ENCODE data around the gene POLR3F. TPM values are rescaled to one million over a fixed set of nuclear protein-coding genes. Genes with fewer than 3 reads are reported as not detected.

The POLR3F gene
- total and polyA plus RNA-seq, 2 donors (not counting 3 experiments of a cell fraction or from before 2014, with no cell fraction given) = 4.5 to 9.8 TPM

- Histone ChIP-seq H3K4me3 (replicated peaks in 1 of 3; ENCODE audit: insufficient read depth in 1 of 3, low read depth in 1 of 3, low read length in 3 of 3) (peak overlapping the region; percentile 14 to 94 (median 75)), H3K9me3 (replicated peaks; ENCODE audit: control insufficient read depth, insufficient read depth, low read length) (no peaks in the 10 kb centered on the region), H3K9me1 (replicated peaks; ENCODE audit: control insufficient read depth, extremely low read depth, insufficient read depth, low read length) (no peaks in the 10 kb centered on the region), H3K27me3 (ENCODE audit: control insufficient read depth in 2 of 2, insufficient read depth in 2 of 2, low read length in 2 of 2) (peaks cover 0 to 5% of the 10 kb centered on the region in 2 experiments), H3K27ac (ENCODE audit: insufficient read depth, low read depth, low read length) (peak overlapping the region; percentile 82), H3K36me3 (ENCODE audit: control insufficient read depth in 2 of 2, extremely low read depth in 1 of 2, insufficient read depth in 2 of 2, low read length in 2 of 2) (peaks cover 2 to 9% of the 10 kb centered on the region in 2 experiments), H4K20me1 (replicated peaks; ENCODE audit: control insufficient read depth, extremely low read depth, insufficient read depth, low read length) (no peaks in the 10 kb centered on the region), H3K9ac (replicated peaks; ENCODE audit: extremely low read depth, insufficient read depth, low read length) (peak overlapping the region; percentile 79), H2AFZ (ENCODE audit: low read depth, low read length) (peak overlapping the region; percentile 64), H3K4me2 (ENCODE audit: insufficient read depth, low read length) (peak overlapping the region; percentile 94), H3K79me2 (ENCODE audit: control insufficient read depth, insufficient read depth, low read length) (peaks cover 19% of the 10 kb centered on the region), H3K4me1 (ENCODE audit: control insufficient read depth, extremely low read depth, insufficient read depth, low read length) (peaks cover 9% of the 10 kb centered on the region)
- intact Hi-C loops (cut with micrococcal nuclease) = loop anchor here (1.0 to 2.0 kb wide), 7 partner anchors 9 to 218 kb away; partner anchors contain the start of genes DTD1, DZANK1, POLR3F and RBBP9
- DNase-seq (ENCODE audit: low read depth, low spot score) (no peak), FAIRE-seq (no peak)
- no peak for TF ChIP-seq FOS (IDR thresholded peaks at IDR 0.05; ENCODE audit: borderline replicate concordance, insufficient read depth, low read length)
- TF ChIP-seq POLR2AphosphoS5 (IDR thresholded peaks at IDR 0.05; ENCODE audit: insufficient read depth, low read depth, low read length) = no peak
- dilution Hi-C loops (cut with MboI; ENCODE audit: extremely low pct_ligation_motif_present, low sequenced_read_pairs) = no loop called here
- TSS peak; percentile 89 for BruUV-seq (replicated peaks)
- POLR2A ChIA-PET = interaction anchor here (1.2 to 2.0 kb wide), 3 partner anchors 10 to 40 kb away, joined by 3 to 13 read pairs (median 8); partner anchors contain the start of genes DZANK1, POLR3F and RBBP9
- CTCF ChIA-PET = interaction anchor here (1.2 to 2.0 kb wide), 5 partner anchors 10 to 82 kb away, joined by 3 to 6 read pairs (median 3); partner anchors contain the start of genes DZANK1, POLR3F, RBBP9 and SMIM26
Observed at GRCh38 chr20:18506744-18507143, 39.6 kb downstream of the POLR3F start.

DNA sequence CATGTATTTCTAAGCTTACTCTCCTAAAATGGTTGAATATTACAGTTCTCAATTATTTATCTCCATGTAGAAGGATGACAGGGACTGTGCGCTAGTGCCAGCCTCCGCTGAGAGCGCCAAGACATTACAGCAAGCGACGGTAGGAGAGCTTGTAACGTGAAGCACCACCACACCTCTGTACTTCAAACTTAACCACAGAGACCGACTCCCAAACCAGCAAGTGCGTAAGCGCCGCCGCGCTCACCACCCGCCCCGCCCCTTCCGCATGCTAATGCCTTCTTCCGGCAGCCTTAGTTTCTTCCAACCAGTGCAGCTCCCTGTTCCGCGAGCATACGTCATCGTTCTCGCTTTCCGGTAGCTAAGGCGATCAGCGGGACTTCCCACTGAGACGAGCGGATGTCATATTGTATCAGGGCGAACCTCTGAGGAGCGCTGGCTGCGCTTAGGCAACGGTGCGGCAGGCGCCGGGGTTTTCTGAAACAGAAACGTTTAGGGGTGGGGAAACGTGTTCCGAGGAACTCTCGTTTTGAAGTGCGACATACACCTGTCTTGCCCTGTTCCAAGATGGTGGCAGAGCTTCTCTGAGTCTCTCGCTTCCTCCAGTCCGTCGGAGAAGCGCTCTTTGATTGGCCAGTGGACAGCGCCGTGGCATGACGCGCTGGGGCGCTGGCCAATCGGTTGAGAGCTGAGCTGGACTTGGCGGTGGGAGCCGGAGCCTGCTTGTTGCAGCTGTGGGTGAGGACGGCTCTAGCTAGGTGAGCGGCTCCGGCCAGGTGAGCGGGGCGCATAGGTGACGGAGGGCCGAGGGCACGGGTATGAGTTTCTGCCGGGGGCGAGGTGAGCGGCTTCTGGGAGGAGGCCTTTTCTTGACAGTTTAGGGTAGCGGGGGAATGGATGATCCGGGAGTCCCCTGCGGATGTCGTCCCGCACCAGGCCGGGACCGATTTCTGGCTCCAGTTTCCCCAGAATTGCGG, 40.3 kb downstream of the POLR3F start, which contains the start of gene SEC23B:
Gene SEC23B (plus strand): TSS at position 723 of the 974 bp plus-strand sequence. CDS start 2,896 bp downstream, outside the sequence.
- TF ChIP-seq, protein P1, sequence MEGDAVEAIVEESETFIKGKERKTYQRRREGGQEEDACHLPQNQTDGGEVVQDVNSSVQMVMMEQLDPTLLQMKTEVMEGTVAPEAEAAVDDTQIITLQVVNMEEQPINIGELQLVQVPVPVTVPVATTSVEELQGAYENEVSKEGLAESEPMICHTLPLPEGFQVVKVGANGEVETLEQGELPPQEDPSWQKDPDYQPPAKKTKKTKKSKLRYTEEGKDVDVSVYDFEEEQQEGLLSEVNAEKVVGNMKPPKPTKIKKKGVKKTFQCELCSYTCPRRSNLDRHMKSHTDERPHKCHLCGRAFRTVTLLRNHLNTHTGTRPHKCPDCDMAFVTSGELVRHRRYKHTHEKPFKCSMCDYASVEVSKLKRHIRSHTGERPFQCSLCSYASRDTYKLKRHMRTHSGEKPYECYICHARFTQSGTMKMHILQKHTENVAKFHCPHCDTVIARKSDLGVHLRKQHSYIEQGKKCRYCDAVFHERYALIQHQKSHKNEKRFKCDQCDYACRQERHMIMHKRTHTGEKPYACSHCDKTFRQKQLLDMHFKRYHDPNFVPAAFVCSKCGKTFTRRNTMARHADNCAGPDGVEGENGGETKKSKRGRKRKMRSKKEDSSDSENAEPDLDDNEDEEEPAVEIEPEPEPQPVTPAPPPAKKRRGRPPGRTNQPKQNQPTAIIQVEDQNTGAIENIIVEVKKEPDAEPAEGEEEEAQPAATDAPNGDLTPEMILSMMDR (IDR thresholded peaks at IDR 0.05; ENCODE audit: extremely low read depth in 1 of 2, insufficient read depth in 1 of 2, low read depth in 1 of 2, low read length in 2 of 2) = no peak
- no peak for TF ChIP-seq FOS (IDR thresholded peaks at IDR 0.05; ENCODE audit: borderline replicate concordance, insufficient read depth, low read length)
- TF ChIP-seq JUN (IDR thresholded peaks at IDR 0.05; ENCODE audit: borderline replicate concordance, insufficient read depth, insufficient read length, low read depth) = peak; percentile 37
- peak; percentile 82 for TF ChIP-seq POLR2AphosphoS5 (IDR thresholded peaks at IDR 0.05; ENCODE audit: insufficient read depth, low read depth, low read length)
- no peak for TF ChIP-seq MAX (IDR thresholded peaks at IDR 0.05; ENCODE audit: insufficient read depth, insufficient read length)
- peak; percentile 87 for TF ChIP-seq POLR2A (IDR thresholded peaks at IDR 0.05; ENCODE audit: low read depth, low read length)
- no peak for TF ChIP-seq MYC (IDR thresholded peaks at IDR 0.05; ENCODE audit: low read depth, low read length)
- no peak for TF ChIP-seq GATA2 (IDR thresholded peaks at IDR 0.05; ENCODE audit: insufficient read depth, insufficient read length, low read depth, low read length)
- H2AFZ ChIP-seq (ENCODE audit: low read depth, low read length) = peak within 1 kb of the TSS; percentile 78
- peak within 1 kb of the TSS; percentile 65 to 94 (median 75) for H3K4me3 ChIP-seq (replicated peaks in 1 of 3; ENCODE audit: insufficient read depth in 1 of 3, low read depth in 1 of 3, low read length in 3 of 3)
- no TSS peak for BruUV-seq (replicated peaks)
- intact Hi-C loops (cut with micrococcal nuclease) = loop anchor here (1.0 to 2.0 kb wide), 7 partner anchors 10 to 219 kb away; partner anchors contain the start of genes DTD1, DZANK1, POLR3F and RBBP9
- H3K9ac ChIP-seq (replicated peaks; ENCODE audit: extremely low read depth, insufficient read depth, low read length) = peak within 1 kb of the TSS; percentile 79
- peaks cover 2 to 13% of the 10 kb centered on the region in 2 experiments for H3K36me3 ChIP-seq (ENCODE audit: control insufficient read depth in 2 of 2, extremely low read depth in 1 of 2, insufficient read depth in 2 of 2, low read length in 2 of 2)
- peak within 1 kb of the TSS; percentile 82 for H3K27ac ChIP-seq (ENCODE audit: insufficient read depth, low read depth, low read length)
- FAIRE-seq (peak; percentile 94), DNase-seq (ENCODE audit: low read depth, low spot score) (peak; percentile 98)
- ChIA-PET POLR2A (interaction anchor here (1.2 to 2.0 kb wide), 3 partner anchors 11 to 41 kb away, joined by 3 to 13 read pairs (median 8); partner anchors contain the start of genes DZANK1, POLR3F and RBBP9), CTCF (interaction anchor here (1.2 to 2.0 kb wide), 5 partner anchors 10 to 81 kb away, joined by 3 to 6 read pairs (median 3); partner anchors contain the start of genes DZANK1, POLR3F, RBBP9 and SMIM26)
- dilution Hi-C loops (cut with MboI; ENCODE audit: extremely low pct_ligation_motif_present, low sequenced_read_pairs) = no loop called here
- peaks cover 0 to 5% of the 10 kb centered on the region in 2 experiments for H3K27me3 ChIP-seq (ENCODE audit: control insufficient read depth in 2 of 2, insufficient read depth in 2 of 2, low read length in 2 of 2)
- H3K4me1 ChIP-seq (ENCODE audit: control insufficient read depth, extremely low read depth, insufficient read depth, low read length) = peaks cover 9% of the 10 kb centered on the region
- H3K79me2 ChIP-seq (ENCODE audit: control insufficient read depth, insufficient read depth, low read length) = peaks cover 19% of the 10 kb centered on the region
- H3K9me1 ChIP-seq (replicated peaks; ENCODE audit: control insufficient read depth, extremely low read depth, insufficient read depth, low read length) = no peaks in the 10 kb centered on the region
- no peaks in the 10 kb centered on the region for H4K20me1 ChIP-seq (replicated peaks; ENCODE audit: control insufficient read depth, extremely low read depth, insufficient read depth, low read length)
- peak within 1 kb of the TSS; percentile 94 for H3K4me2 ChIP-seq (ENCODE audit: insufficient read depth, low read length)
- H3K9me3 ChIP-seq (replicated peaks; ENCODE audit: control insufficient read depth, insufficient read depth, low read length) = no peaks in the 10 kb centered on the region
